ENCODE data around the gene ASAP2. TPM values are rescaled to one million over a fixed set of nuclear protein-coding genes. Genes with fewer than 3 reads are reported as not detected.

The ASAP2 gene
- total RNA-seq, 1 donor from 2014 or later: 45.6 TPM

GRCh38 chr2:9451231-9451630, 244.6 kb downstream of the ASAP2 start:
- no peaks in the 10 kb centered on the region for H3K4me1 Mint-ChIP-seq (ENCODE audit: unreplicated experiment)
- no peak for TF ChIP-seq CTCF (conservative IDR thresholded peaks at IDR 0.05)
- no peak overlapping the region for H3K27ac Mint-ChIP-seq
- DNase-seq (ENCODE audit: extremely low spot score, unreplicated experiment): no peak
- H3K9me3 Mint-ChIP-seq: no peaks in the 10 kb centered on the region
- peaks cover 23% of the 10 kb centered on the region for H3K36me3 Mint-ChIP-seq
- no peaks in the 10 kb centered on the region for H3K27me3 Mint-ChIP-seq
- no peak overlapping the region for H3K4me3 Mint-ChIP-seq

Other genes starting within 250 kb of the ASAP2 start
- 53.0 and 60.8 TPM in 2 replicates for gene MBOAT2, start 203.1 kb upstream of the ASAP2 start, total RNA-seq (ENCODE audit: low replicate concordance)
- 57.2 and 79.0 TPM in 2 replicates for gene ITGB1BP1, start 216.7 kb downstream of the ASAP2 start, total RNA-seq (ENCODE audit: low replicate concordance)
- gene CPSF3, start 216.8 kb downstream of the ASAP2 start, total RNA-seq (ENCODE audit: low replicate concordance): 38.9 and 60.6 TPM in 2 replicates

Data from type B pancreatic cell (in vitro differentiated cells).